ENCODE data around the gene KAZN. TPM values are rescaled to one million over a fixed set of nuclear protein-coding genes. Genes with fewer than 3 reads are reported as not detected.

Gene KAZN
- total and polyA plus RNA-seq, 9 donors = 10.1 to 56.4 (median 27.9) TPM

GRCh38 chr1:14604414-14604813, 5.9 kb downstream of the KAZN start:
- 91 to 94% (median 92%) methylated on average over 5 of the region's 5 CpGs for WGBS, 3 donors
- DNase-seq = no peak
- no peaks in the 10 kb centered on the region for H3K36me3 ChIP-seq
- intact Hi-C loops (cut with DNase I) = no loop called here
- no peak for TF ChIP-seq CTCF (IDR thresholded peaks at IDR 0.05)
- no peak for TF ChIP-seq POLR2A (IDR thresholded peaks at IDR 0.05)
- no peak overlapping the region for H3K27ac ChIP-seq
- no peaks in the 10 kb centered on the region for H3K27me3 ChIP-seq
- H3K4me1 ChIP-seq (ENCODE audit: insufficient read depth) = no peaks in the 10 kb centered on the region
- no peak overlapping the region for H3K4me3 ChIP-seq
- H3K9me3 ChIP-seq = no peaks in the 10 kb centered on the region

- Histone ChIP-seq H3K4me3 (no peak overlapping the region), H3K9me3 (no peaks in the 10 kb centered on the region), H3K27me3 (no peaks in the 10 kb centered on the region), H3K27ac (no peak overlapping the region), H3K36me3 (no peaks in the 10 kb centered on the region), H3K4me1 (ENCODE audit: insufficient read depth) (no peaks in the 10 kb centered on the region)
- TF ChIP-seq CTCF (IDR thresholded peaks at IDR 0.05) (no peak), POLR2A (IDR thresholded peaks at IDR 0.05) (no peak), EP300 (IDR thresholded peaks at IDR 0.05) (no peak)
- WGBS, 3 donors = 93 to 97% (median 94%) methylated on average over 1 of the region's 1 CpG
- intact Hi-C loops (cut with DNase I) = no loop called here
- DNase-seq = no peak
These were observed 7.5 kb downstream of the KAZN start for GRCh38 chr1:14605945-14606344.

- no peaks in the 10 kb centered on the region for H3K9me3 ChIP-seq
- TF ChIP-seq POLR2A (IDR thresholded peaks at IDR 0.05) = no peak
- no peak for TF ChIP-seq EP300 (IDR thresholded peaks at IDR 0.05)
- TF ChIP-seq CTCF (IDR thresholded peaks at IDR 0.05) = no peak
- no peaks in the 10 kb centered on the region for H3K36me3 ChIP-seq
- no peak for DNase-seq
- intact Hi-C loops (cut with DNase I) = no loop called here
- H3K27ac ChIP-seq = no peak overlapping the region
- H3K4me3 ChIP-seq = no peak overlapping the region
- H3K4me1 ChIP-seq (ENCODE audit: insufficient read depth) = no peaks in the 10 kb centered on the region
- no peaks in the 10 kb centered on the region for H3K27me3 ChIP-seq
- WGBS, 3 donors = 0 to 41% (median 3%) methylated on average over 1 of the region's 1 CpG
These were observed 8.1 kb downstream of the KAZN start for GRCh38 chr1:14606632-14607031.

GRCh38 chr1:14607295-14607694, 8.8 kb downstream of the KAZN start:
- no peaks in the 10 kb centered on the region for H3K36me3 ChIP-seq
- no peaks in the 10 kb centered on the region for H3K27me3 ChIP-seq
- WGBS, 3 donors = 81 to 88% (median 83%) methylated on average over 5 of the region's 5 CpGs
- no peak for TF ChIP-seq CTCF (IDR thresholded peaks at IDR 0.05)
- TF ChIP-seq EP300 (IDR thresholded peaks at IDR 0.05) = no peak
- no peak for TF ChIP-seq POLR2A (IDR thresholded peaks at IDR 0.05)
- H3K4me1 ChIP-seq (ENCODE audit: insufficient read depth) = no peaks in the 10 kb centered on the region
- H3K27ac ChIP-seq = no peak overlapping the region
- H3K4me3 ChIP-seq = no peak overlapping the region
- DNase-seq = no peak
- H3K9me3 ChIP-seq = no peaks in the 10 kb centered on the region
- intact Hi-C loops (cut with DNase I) = no loop called here

- Histone ChIP-seq H3K27me3 (no peaks in the 10 kb centered on the region), H3K4me3 (no peak overlapping the region), H3K4me1 (ENCODE audit: insufficient read depth) (no peaks in the 10 kb centered on the region), H3K27ac (no peak overlapping the region), H3K9me3 (no peaks in the 10 kb centered on the region), H3K36me3 (no peaks in the 10 kb centered on the region)
- DNase-seq = no peak
- intact Hi-C loops (cut with DNase I) = no loop called here
- TF ChIP-seq CTCF (IDR thresholded peaks at IDR 0.05) = no peak
- no peak for TF ChIP-seq EP300 (IDR thresholded peaks at IDR 0.05)
- WGBS, 3 donors = 94 to 97% (median 96%) methylated on average over 3 of the region's 3 CpGs
These were observed 9.8 kb downstream of the KAZN start for GRCh38 chr1:14608308-14608707.
